Thyroid gland (tissue), 4 donors: Measurements from ENCODE around the gene SASH3. TPM values are rescaled to one million over a fixed set of nuclear protein-coding genes. Genes with fewer than 3 reads are reported as not detected.

Experiments
- DNase-seq, 2 donors: peaks; one replicate each; pipeline ENCODE4 v3.0.0-alpha.2; 2019
- H3K27ac ChIP-seq, 3 donors: fragments of 200-600 bp; sonication (generic); 1 replicate in 2 of 3; 2 replicates in 1 of 3; pipeline ENCODE4 v1.5.1; 2016 to 2019; ENCODE audit warnings: mild to moderate bottlenecking in 1 of 3, moderate library complexity in 1 of 3
- H3K27me3 ChIP-seq: fragments of 200-600 bp; sonication (generic); one replicate; pipeline ENCODE4 v1.5.1; 2019
- H3K36me3 ChIP-seq, 2 donors: fragments of 200-600 bp; sonication (generic); one replicate each; pipeline ENCODE4 v1.5.1; 2016 to 2019
- H3K4me1 ChIP-seq, 2 donors: fragments of 200-600 bp; sonication (generic); one replicate each; pipeline ENCODE4 v1.5.1; 2017 to 2019
- H3K4me3 ChIP-seq, 3 donors: fragments of 200-600 bp; sonication (generic); replicated peaks in 1 of 3; 1 replicate in 2 of 3; 2 replicates in 1 of 3; pipeline ENCODE4 v1.5.1; 2016; ENCODE audit warnings: mild to moderate bottlenecking in 1 of 3
- H3K9me3 ChIP-seq: fragments of 200-600 bp; sonication (generic); one replicate; pipeline ENCODE4 v1.5.1; 2017
- POLR2A ChIP-seq, 2 donors: fragments of 450-650 bp; IDR thresholded peaks; one replicate each; pipeline ENCODE4 v1.6.1; 2017; ENCODE audit warnings: antibody characterized with exemption in 2 of 2, mild to moderate bottlenecking in 2 of 2, moderate library complexity in 1 of 2
- WGBS, 2 donors: methylation state at CpG; one replicate each; pipeline ENCODE4 v1.1.5; 2017; 5-methylcytosine and 5-hydroxymethylcytosine counted together
- intact Hi-C: fragments of 100-400 bp; cut with DNase I; formaldehyde crosslinking; loops from one replicate; pipeline ENCODE4 v1.15.1; 2023
- total RNA-seq, 4 donors: library from RNA; depleted of rRNA; stranded (reverse); fragments of >200 nt; gene quantifications; one replicate each; pipeline ENCODE4 v1.2.3, GENCODE V29; 2016
- TF ChIP-seq, protein P1 (sequence below), 6 experiments: fragments of 200-600 bp in 3 of 6; fragments of 450-650 bp in 3 of 6; sonication (generic) in 3 of 6; IDR thresholded peaks; one replicate each; pipeline ENCODE4 v1.5.1; 2016 to 2019; ENCODE audit warnings: antibody characterized with exemption in 6 of 6, mild to moderate bottlenecking in 2 of 6, inconsistent platforms in 1 of 6, moderate library complexity in 1 of 6

The SASH3 gene
- total RNA-seq, 4 donors from 2014 or later, result 1.8 to 7.3 (median 3.0) TPM

DNA sequence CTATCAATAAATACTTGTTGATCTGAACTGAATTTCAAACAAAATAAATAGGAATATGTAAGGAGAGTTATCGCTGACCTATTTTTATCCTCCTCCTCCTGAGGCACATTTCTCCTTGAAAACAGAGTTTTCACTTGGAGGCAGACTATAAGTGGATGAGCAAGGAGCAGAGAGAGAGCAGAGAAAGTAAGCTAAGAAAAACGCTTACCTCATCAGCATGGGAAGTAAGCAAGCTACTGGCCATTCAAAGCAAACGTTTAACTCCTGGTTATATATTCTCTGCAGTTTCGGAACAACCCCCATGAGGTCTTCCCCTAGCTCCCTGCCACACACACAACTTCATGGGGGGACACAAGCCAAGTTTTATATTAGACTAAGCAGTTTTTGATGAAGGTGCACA is 50.7 kb downstream of the SASH3 start:
- Histone ChIP-seq H3K4me1 (no peaks in the 10 kb centered on the region), H3K27me3 (no peaks in the 10 kb centered on the region), H3K4me3 (no peak overlapping the region), H3K27ac (no peak overlapping the region), H3K36me3 (no peaks in the 10 kb centered on the region), H3K9me3 (no peaks in the 10 kb centered on the region)
- WGBS, 2 donors, result 31 to 38% methylated on average over 4 of the region's 4 CpGs
- intact Hi-C loops, result no loop called here
- TF ChIP-seq, protein P1, sequence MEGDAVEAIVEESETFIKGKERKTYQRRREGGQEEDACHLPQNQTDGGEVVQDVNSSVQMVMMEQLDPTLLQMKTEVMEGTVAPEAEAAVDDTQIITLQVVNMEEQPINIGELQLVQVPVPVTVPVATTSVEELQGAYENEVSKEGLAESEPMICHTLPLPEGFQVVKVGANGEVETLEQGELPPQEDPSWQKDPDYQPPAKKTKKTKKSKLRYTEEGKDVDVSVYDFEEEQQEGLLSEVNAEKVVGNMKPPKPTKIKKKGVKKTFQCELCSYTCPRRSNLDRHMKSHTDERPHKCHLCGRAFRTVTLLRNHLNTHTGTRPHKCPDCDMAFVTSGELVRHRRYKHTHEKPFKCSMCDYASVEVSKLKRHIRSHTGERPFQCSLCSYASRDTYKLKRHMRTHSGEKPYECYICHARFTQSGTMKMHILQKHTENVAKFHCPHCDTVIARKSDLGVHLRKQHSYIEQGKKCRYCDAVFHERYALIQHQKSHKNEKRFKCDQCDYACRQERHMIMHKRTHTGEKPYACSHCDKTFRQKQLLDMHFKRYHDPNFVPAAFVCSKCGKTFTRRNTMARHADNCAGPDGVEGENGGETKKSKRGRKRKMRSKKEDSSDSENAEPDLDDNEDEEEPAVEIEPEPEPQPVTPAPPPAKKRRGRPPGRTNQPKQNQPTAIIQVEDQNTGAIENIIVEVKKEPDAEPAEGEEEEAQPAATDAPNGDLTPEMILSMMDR (IDR thresholded peaks at IDR 0.05), result no peak
- TF ChIP-seq POLR2A (IDR thresholded peaks at IDR 0.05), result no peak
- DNase-seq, result no peak

DNA sequence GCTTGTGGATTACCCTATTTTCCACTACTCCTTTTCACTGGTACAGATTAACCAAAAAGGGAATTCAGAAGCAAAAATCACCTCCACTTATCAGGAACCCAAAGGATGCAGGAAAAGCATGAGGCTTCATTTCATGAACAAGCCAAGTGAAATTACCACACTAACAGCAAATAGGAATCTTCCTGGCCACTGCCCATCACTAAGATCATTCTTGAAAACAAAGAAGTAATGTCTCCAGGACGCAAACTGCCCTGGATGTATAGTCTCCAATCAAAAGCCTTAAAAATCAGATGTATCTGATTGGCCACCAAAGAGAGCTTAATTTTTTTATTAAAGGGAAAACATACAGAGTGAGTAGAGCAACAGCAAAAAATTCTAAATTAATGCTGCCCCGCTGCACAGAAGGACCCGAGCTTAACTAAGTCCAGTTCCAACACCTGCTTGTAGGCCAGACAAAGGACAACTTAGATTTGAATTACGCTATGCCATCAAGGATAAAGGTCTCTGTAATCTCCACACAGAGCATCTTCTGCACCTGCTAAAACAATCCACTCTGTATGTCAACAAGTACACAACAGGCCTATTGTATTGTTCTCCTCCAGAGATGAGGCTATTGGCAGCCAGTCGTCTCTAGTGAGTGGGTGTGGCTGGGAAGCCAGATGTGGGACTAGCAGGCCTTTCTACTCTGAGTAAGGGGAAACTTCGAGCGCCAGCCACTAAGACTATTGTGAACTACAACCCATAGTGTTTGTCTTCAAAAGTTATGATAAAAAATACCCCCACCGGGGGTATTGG is 51.5 kb downstream of the SASH3 start:
- Histone ChIP-seq H3K4me1 (no peaks in the 10 kb centered on the region), H3K4me3 (no peak overlapping the region), H3K27me3 (no peaks in the 10 kb centered on the region), H3K9me3 (no peaks in the 10 kb centered on the region), H3K27ac (no peak overlapping the region), H3K36me3 (no peaks in the 10 kb centered on the region)
- intact Hi-C loops, result no loop called here
- DNase-seq, result no peak
- TF ChIP-seq, protein P1 (IDR thresholded peaks at IDR 0.05), result no peak
- TF ChIP-seq POLR2A (IDR thresholded peaks at IDR 0.05), result no peak
- 81 to 87% methylated on average over 8 of the region's 8 CpGs for WGBS, 2 donors

DNA sequence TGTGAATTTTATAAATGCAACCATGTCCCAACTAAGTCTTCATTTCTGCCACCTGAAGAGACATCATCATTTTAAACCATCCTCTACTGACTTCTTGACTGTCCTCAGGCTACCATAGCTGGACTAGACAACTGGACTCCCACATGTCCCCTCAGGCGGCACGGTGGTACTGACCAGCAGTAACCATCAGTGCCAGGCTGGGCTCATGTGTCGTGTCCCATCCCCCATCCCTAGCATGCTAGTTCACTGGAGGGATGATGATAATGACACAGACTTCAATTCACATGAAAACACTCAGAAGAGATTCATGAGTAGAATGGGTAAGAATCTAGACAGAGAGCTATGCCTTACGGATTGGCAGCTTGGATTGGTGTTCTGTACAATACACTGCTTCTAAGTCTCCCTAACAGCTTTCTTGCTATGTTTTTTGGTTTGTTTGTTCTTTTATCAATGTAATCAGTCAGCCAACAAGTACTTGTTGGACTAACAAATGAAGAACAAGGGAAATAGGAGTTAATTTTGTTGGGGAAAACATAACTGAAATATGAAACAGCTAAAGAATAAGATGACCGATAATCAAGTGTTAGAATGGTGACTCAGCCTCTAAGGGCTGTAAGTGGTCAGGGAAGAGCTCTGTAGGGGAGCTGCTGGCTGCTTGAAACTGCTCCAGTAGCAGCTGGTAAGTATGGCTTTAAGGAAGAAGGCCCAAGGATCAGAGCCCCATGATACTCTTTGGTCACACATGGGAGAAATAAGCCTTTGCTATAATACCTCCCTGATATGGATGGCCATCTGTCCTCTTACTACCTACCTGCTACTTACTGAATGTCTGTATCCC is 53.6 kb downstream of the SASH3 start:
- no peaks in the 10 kb centered on the region for H3K9me3 ChIP-seq
- H3K27me3 ChIP-seq, result no peaks in the 10 kb centered on the region
- no peak for TF ChIP-seq POLR2A (IDR thresholded peaks at IDR 0.05)
- TF ChIP-seq, protein P1 (IDR thresholded peaks at IDR 0.05), result no peak
- H3K4me3 ChIP-seq, result no peak overlapping the region
- DNase-seq, result peak; percentile 9 to 23
- no peaks in the 10 kb centered on the region for H3K36me3 ChIP-seq
- WGBS, 2 donors, result 71 to 83% methylated on average over 5 of the region's 5 CpGs
- intact Hi-C loops, result no loop called here
- H3K4me1 ChIP-seq, result no peaks in the 10 kb centered on the region
- H3K27ac ChIP-seq, result no peak overlapping the region

DNA sequence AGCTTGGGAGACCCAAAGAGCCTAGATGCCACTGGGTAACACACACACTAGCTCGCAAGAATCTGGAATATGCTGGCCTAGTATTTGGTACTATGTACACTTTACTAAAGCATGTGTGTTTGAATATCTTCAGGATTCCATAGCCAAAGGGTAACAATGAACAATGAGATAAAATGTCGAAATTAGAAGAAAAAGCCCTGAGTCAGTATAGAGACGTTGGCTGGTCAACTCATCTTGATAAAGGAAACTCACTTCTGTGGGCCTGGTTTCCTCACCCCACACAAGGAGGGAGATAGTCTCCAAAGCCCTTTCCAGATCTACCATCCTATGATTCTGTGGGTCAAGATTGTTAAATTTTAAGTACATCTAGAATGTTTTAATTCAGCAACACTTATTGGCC is 57.1 kb downstream of the SASH3 start:
- H3K9me3 ChIP-seq, result no peaks in the 10 kb centered on the region
- no peaks in the 10 kb centered on the region for H3K27me3 ChIP-seq
- no peak for TF ChIP-seq POLR2A (IDR thresholded peaks at IDR 0.05)
- TF ChIP-seq, protein P1 (IDR thresholded peaks at IDR 0.05), result no peak
- 95 to 97% methylated on average over 3 of the region's 3 CpGs for WGBS, 2 donors
- no peaks in the 10 kb centered on the region for H3K36me3 ChIP-seq
- intact Hi-C loops, result no loop called here
- no peak overlapping the region for H3K4me3 ChIP-seq
- DNase-seq, result no peak
- H3K4me1 ChIP-seq, result no peaks in the 10 kb centered on the region
- H3K27ac ChIP-seq, result no peak overlapping the region

DNA sequence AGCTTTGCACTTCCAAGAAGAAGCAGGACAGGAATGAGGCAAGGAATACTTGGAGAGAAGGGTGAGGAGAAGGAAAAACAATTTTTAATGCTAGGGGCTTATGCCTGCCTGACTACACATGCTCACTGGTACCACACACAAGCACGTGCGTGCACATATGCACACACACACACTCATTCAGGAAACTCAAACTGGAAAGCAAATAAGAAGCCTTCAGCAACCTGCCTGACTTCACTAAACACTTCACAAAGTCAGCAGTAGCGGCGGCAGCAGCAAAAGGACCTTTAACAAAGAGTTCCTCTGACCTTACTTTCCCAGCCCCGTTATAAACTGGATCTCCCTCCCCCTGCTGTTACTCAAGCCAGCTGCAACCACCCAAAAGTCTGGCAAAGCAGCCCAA is 60.6 kb downstream of the SASH3 start:
- Histone ChIP-seq H3K27me3 (no peaks in the 10 kb centered on the region), H3K27ac (no peak overlapping the region), H3K4me3 (no peak overlapping the region), H3K36me3 (no peaks in the 10 kb centered on the region), H3K4me1 (no peaks in the 10 kb centered on the region), H3K9me3 (no peaks in the 10 kb centered on the region)
- intact Hi-C loops, result no loop called here
- no peak for DNase-seq
- TF ChIP-seq, protein P1 (IDR thresholded peaks at IDR 0.05), result no peak
- TF ChIP-seq POLR2A (IDR thresholded peaks at IDR 0.05), result no peak
- 56 to 68% methylated on average over 5 of the region's 5 CpGs for WGBS, 2 donors
